GM21717 (cell line): ENCODE results near the gene UGT1A4.

ENCODE experiments used
- ATAC-seq: cut with Tn5 transposase; IDR thresholded peaks from one replicate; pipeline ENCODE4 v1.9.1; 2021; ENCODE audit warnings: mild to moderate bottlenecking, moderate library complexity; ENCODE audit not compliant: unreplicated experiment

UGT1A4 gene

DNA sequence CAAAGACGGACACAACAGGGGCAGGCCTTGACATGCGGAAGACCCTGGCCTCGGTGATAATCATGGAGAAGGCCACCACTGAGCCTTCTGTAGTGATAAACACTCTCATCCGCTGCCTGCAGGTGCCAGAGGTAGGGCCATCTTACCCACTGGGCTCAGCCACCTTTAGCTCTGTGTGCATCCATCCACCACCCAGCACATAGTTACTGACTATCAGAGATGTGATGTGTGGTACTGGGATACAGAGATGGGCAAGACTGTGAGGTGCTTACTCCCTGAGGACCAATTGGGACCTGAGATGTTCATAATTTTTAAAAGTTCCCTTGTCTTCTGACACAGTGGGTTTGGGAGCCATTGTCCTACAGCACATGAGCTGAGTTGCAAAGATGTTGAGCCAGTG lies 61.2 kb downstream of the UGT1A4 start:
- no peak for ATAC-seq

DNA sequence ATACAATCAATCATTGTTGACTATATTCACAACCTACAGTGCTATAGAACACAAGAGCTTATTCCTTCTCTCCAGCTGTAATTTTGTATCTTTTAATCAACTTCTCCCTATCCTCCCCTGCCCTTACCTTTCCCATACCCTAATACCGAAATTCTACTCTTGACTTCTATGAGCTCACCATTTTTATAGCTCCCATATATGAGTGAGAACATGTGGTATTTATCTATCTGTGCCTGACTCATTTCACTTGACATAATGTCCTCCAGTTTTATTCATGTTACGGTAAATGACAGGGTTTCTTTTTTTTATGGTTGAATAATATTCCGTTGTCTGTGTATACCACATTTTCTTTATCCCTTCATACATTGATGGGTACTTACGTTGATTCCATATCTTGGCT lies 62.2 kb downstream of the UGT1A4 start:
- ATAC-seq = no peak

DNA sequence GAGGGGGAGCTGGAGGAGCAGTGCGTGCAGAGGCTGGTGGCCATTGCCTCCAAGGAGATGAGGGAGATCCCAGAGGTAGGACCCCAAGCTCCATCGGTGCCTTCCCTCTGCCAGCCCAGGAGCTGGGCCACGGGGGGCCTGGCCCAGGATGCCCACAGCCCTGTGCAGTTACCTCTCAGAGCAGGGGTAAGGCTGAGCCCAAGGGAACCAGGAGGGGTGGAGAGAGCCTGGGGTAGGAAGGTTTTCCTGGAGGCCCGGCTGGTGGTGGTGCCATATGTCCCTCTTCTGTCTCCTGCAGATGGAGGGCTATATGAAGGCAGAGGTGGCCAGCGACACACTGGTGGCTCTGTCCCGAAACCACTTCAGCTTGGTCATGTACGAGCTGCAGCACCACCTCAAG lies 71.0 kb downstream of the UGT1A4 start:
- no peak for ATAC-seq

DNA sequence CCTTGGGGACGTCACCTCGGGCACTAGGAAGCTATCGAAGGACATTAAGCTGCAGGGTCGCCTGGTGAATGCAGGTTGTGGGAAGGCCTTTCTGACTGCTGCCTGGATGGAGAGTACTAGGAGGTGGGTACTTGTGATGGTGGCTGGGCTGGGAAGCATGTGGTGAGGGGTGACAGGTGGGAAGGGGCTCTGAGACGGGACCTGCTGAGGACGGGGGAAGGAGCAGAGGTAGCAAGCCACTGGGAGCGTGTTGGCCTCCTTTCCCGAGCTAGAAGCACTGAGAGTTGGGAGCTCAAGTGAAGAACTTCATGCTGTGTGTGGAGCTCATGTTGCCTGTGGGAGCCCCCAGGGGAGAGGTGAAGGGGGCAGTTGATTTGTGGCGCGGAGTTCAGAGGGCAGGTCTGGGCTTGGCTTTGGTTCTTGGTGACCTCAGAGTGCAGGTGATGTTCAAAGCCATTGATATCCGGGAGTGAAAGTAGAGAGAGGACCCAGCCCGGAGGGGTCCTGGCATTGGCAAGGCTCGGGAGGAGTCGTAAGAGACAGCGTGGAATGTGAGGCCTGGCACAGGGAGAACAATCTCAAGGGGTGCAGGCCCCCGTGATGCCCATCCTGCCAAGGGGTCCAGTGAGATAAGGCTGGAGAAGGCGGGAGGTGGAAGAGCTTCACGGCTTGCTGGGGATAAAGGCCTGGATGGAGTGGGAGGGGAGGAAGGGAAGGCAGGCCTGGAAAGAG lies 72.8 kb downstream of the UGT1A4 start:
- ATAC-seq = no peak

DNA sequence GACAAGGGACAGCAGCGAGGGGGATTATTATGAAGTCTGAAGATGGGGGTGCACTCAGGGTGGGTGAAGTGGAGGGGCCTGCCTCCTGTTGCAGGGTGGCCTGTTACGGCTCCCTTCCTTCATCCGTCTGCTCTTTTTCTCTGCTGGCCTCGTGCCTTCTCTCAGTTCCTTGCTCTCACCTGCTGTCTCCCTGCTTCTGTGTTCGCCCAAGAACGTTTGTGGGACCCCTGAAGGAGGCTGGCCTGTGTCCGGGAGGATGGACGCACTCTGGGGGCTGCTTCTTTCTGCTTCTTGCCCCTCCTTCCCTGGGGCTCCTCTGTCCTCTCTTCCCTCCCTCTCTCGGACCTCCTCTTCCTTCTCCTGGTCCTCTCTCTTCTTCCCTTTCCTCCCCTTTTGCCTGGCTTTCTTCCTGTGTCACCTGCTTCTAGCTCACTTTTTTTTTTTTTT lies 73.4 kb downstream of the UGT1A4 start:
- ATAC-seq = no peak

DNA sequence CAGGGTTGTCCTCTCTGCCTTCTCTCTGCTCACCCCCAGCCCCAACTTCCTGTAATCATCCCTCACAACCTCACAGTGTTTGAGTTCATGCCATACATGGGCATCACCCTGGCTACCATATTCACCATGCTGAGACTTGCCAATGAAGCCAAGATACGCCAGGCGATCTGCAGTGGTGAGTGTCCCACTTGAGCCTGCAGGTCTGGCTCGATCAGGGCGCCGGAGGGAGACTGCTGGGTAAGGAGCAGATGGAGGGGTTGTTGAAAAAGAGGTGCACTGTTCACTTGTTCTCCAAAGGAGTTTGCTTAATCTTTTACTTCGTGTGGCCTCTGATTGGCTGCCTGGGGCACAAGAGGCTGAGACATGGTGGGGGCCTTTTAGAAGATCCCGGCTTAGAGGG lies 74.2 kb downstream of the UGT1A4 start:
- no peak for ATAC-seq

DNA sequence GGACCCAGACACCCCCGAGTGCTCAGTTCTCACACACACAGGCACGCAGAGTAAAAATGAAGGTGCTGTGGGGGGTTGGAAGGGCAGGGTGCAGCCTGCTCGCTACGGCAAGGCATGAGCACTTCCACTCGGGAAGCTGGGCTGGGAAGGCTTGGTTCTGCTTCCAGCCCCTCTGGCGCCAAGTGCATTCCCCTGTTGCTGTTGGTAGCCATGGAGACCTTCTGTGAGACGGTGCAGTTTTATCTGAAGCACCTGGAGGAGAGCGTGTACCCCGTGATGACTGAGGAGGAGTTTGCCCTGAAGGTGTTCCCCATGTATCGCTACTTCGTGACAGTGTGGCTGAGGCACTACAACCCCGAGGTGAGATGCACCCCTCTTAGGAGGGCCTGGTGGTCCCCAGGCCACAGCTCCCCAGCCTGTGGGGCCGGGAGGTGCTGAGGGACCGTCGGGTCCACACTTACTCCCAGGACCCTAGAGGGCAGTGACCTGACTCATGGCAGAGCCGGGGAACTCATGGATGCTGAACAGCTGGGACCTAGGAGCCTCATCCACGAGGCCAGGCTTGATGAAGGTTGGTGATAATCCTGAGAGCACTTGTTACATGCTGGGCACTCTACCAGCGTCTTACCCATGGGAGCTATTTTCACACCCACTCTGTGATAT lies 75.1 kb downstream of the UGT1A4 start:
- ATAC-seq = no peak

DNA sequence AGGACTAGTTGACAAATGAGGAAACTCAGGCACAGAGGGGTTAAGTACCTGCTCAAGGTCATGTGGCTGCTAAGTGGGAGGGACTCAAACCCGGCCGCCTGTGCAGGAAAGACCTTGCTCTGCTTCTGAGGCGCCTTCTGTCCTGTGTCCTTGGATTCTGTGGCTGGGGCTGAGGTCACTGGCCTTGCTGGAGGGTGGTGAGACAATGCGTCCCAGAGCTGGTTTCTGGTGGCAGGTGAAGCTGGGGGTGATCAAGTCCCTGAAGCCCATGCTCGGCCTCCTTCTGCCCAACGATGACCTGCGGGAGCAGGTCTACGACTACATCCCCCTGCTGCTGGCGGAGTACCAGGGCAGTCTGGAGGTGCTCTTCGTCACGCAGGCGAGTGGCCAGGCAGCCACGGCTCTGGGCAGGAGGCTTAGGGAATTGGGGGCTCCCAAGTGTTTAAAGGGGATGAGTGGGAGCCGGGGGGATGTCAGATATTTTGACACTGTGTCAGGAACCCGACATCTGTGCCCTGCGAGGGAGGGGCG lies 75.7 kb downstream of the UGT1A4 start:
- no peak for ATAC-seq

DNA sequence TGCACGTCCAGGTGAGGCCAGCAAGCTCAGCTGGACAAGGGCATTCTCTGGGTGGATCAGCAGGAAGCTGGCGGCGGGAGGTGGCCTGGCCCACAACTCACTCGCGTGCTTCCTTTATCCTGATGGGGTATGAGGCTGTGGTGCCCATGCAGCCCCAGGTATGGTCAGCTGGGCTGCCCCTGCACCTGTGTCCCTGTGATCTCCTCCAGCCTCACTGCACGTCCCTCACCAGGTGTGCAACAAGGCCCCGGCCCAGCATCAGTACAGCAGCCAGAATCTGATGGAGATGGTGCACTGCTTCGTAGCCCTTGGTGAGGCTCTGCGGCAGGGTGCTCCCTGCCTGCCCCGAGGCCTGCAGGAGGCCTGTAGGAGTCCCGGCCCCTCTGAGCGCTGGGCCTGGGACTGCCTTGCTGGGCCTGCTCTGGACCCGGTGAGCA lies 77.2 kb downstream of the UGT1A4 start:
- ATAC-seq = no peak

DNA sequence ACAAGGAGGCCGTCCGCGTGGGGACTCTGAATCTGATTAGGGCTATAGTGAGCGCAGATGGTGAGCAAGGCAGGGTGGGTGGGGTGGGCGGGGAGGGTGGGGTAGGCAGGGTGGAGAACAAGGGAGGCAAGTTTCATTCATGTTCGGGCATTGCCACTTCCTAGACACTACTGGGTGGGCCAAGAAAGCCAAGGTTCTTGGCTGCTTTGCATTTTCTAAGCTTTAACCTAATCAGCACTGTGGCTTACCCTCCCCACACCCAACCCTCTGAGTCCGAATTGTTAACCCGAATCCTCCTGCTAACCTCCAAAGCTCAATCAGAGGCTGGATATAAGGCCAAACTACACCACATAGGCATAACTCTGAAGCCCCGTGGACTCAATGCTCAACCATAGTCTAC lies 77.7 kb downstream of the UGT1A4 start:
- ATAC-seq = no peak

DNA sequence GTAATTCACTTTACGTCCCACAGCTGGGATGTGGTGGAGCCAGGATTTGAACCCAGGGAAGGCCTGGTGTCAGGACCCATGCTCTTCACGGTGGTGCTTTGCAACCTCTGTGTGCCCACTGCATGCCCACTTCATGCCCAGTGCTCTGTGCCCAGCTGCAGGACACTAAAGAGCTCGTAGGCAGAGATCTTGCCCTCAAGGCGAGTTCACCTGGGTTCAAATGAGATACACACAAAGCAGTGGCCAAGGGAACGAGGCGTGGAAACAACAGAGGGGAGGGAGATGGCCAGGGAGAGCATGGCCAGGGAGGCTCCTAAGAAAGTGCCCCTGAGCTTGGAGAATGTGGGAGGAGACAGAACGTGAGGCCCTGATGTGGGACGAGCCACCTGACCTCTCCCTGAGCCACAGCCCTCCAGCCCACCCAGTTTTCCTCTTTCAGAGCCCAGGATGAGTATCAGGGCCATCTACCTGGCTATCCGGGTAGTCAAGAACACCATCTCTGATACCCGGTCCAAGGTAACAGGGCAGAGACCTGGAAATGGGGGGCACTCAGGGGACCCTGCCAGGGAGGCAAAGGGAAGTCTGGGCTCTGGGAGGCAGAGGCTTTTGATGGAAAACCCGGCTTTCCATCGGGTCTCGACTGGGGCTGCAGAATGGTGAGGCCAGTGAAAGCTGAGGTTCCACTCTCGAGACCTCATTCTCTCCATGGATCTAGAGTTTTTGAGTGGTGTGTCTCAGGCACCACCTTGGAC lies 80.0 kb downstream of the UGT1A4 start:
- no peak for ATAC-seq

DNA sequence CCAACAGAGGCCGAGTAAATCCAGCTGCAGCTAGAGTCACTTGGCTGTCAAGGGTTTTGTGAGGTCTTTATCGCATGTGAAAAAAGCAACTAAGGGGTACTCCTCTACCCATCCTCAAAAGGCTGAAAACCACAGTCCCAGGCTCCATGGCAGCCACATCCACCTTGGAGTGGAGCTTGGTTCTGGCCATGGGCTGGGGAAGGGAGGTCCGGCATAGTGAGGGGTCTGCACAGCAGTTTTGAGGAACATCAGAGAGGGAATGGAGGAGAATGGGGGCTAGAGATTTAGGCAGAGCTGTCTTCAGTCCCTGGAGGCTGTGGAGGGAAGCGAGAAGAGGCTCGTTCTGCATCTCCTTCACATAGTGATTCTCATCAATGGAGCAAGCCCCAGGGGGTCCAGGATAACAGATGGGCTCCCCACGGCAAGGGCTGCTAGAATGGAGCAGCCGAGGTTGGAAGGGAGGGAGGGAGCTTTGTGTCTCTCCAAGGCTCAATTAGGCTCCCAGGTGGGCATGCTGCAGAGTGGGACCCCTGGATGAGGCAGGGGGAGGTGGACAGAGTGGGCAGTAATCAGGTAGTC lies 80.6 kb downstream of the UGT1A4 start:
- no peak for ATAC-seq

DNA sequence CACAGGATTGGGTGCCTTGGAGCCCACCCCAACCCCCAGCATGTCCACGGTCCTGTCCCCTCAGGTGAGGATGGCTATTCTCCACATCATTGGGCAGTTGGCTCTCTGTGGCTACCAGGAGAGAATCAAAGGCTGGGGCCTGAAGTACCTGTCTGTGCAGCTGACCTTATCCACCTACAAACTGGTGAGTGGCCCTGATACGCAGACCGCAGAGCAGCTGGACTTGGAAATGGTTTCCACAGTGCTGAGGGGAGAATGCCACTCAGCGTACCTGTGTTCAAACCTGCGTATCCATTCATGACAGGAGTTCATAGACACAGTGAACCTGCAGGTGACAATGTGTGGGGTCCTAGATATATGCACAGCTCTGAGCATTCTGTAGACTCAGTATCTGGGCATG lies 81.2 kb downstream of the UGT1A4 start:
- no peak for ATAC-seq

DNA sequence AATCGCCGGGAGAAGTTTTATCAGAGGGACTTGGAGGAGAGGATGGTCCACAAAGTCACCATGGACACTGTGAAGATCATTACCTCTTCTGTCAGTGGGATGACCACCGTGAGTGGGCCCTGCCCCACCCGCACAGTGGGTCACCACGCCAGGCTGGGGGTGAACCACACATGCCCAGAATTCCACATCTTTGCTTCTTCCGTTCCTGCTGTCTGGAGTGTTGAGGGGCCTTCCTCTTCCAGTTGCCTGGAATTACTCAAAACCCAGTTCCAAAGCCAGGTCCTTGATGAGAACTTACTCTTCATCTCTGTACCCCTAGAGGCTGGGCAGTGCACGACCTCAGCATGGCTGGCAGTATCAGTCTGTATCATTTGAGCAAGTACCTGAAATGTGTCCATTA lies 81.7 kb downstream of the UGT1A4 start:
- ATAC-seq = no peak

DNA sequence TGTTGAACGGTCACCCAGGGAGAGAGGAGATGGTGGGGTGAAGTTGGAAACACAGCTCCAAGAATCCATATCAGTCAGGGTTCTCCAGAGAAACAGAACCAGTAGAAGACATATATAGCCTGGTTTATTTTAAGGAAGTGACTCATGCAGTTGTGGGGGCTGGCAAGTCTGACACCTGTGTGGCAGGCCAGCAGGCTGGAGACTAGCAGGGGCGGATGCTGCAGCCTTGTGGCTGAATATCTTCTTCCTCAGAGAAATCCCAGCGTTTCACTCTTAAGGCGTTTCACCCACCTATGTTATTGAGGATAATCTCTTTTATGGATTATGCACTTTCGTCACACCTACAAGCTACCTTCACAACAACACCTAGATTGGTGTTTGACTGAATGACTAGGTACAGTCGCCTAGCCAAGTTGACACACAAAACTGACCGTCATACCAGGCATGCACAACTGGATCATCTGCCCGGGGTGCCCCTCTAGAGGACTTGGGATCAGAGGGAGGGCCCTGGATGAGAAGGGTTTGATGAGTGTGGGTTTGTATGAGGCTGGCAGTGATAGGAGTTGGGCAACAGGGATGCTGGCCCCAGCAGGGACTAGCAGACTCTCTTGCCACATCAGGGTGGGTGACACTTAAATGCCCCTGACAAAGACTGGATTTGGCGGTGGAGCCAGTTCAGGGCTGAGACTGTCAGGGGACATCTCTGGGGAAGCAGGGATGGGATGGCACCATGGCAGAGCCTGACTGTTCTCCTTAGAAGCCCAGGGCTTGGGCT lies 83.0 kb downstream of the UGT1A4 start:
- no peak for ATAC-seq

DNA sequence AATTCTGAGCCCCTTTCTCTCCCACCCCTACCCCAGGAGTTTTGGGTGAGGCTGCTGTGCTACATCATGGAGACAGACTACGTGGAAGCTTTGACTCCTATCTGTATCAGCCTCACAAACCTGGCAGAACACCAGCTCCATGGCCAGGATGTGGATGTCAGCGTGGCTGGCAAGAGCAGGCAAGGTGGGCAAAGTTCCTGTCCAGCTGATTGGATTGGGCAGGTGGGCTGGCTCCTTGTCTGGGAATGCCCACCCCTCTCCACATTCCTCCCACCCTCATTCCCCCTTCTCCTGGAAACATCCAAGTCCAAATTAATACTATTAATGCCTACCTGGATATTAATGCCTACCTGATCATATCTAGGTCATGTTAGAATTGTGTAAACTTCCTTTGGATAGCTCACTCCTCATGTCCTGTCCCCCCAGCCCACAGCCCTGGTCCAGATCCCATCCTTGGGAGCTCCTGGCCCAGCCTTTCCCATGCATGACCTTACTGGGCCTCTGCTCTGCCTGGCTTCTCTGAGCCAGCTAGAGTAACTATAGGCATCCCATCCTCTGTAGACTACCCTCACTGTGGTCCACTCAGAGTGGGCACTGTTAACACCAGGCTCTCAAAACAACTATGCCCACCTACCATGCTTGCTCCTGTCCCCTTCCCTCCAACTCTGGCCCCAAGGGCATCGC lies 83.7 kb downstream of the UGT1A4 start:
- no peak for ATAC-seq

DNA sequence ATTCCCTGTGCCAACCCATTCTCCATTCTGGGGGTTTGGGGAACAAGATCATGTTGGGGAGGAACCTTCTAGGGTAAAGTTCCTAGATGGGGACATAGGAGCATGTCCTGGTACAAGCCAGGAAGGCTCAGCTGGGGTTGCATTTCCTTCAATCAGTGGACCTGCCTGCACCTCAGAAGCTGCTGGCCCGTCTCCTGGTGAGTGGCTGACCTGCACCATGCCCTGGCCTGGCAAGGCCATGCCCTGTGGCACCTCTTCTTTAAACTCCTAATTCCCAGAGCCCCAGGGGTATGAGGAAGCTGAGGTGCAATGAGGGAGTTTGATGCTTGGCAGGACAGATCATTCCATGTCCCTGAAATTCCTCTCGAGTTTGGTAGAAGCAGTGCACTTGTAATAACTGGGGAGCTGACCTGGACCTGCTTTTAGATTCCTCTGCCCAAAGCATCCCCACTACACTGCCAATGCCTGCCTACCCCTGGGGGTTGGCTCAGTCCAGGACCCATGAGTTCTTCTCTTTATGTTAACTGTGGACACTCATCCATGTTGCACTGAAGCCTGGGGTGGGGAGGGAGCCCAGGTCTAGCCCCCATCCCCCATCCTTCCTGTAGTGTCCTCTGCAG lies 84.9 kb downstream of the UGT1A4 start:
- no peak for ATAC-seq

DNA sequence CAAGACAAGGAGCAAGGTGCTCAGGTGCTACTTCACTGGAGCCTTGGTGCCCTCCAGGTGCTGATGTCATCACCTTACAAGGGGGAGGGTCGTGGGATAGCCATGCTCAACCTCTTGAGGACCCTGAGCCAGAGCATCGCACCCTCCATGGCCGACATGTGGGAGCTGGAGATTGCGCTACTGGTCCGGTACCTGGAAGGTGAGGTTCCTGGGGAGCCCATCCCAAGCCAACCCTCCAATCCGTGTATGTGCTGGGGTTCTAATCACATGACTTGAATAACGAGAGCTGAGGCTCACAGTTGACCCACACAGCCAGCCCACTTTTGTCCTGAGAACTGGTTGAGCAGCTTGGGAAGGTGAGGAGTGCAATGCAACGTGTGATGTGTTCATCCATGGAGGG lies 85.5 kb downstream of the UGT1A4 start:
- no peak for ATAC-seq

DNA sequence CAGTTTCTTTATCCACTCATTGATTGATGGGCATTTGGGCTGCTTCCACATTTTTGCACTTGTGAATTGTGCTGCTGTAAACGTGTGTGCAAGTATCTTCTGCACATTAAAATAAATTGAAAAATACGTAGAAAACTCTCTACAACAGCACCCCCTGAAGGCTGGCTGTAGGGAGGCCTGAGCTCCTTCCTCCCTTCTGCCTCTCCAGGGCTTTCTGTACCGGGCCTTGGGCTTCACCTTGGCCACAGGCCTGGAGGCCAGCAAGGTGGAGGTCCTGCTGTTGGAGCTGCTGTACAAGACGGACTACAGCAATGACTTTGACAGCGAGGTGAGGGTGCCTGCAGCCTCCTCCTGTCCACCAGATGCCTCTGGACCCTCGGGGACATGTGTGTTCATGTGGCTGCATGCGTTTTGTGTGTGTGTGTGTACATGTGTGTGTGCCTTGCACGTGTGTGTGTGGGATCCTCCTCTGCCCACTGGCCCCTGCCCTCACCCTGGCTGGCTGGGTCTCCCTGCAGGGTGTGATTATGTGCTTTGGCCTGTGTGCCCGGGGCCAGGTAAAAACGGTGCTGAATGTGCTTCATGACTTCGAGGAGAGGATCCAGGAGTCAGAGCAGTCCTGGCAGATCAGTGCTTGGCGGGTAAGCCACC lies 88.8 kb downstream of the UGT1A4 start:
- no peak for ATAC-seq
